Stimulated activated CD4-positive, alpha-beta T cell treated with anti-CD3 and anti-CD28 coated beads, Interleukin-15, amount 100 ng/mL, for 48 hours (primary cell): ENCODE results near the gene GPA33.

Experiments used
- DNase-seq, 2 donors: peaks; one replicate each; pipeline ENCODE4 v3.0.0-alpha.2; 2020; ENCODE audit warnings: low read depth in 2 of 2

Gene GPA33

DNA sequence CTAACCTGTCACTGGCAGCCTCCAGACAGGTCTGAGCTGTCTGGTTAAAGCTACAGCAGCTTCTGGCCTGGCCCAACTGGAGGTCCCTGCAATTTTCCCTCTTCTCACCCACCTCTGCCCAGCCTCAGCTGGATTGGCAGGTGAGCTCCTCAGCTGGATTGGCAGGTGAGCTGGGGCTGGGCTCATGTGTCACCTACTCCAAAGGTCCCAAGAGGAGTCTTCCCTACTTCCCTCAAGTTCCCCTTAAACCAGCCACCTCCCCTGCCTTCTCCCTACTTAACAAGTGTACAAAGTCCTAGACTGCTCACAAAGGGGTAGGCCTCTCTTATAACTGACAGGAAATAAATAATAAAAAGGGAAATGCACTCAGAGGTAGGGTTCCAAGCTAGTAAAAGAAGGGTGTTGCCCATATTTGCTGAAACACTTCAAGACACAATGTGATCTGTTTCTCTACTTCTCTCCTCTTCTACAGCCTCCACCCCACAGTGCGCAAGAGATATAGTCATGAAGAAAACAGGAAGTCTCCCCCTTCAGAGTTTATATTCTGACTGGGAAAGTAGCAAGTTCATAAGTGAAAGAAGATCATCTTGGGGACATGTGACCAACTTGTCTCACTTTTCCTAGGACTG, at the start of gene GPA33:
TSS of gene GPA33 (minus strand) at position 64 of the 629 bp plus-strand sequence. CDS start 90 bp downstream, outside the sequence.
- no peak for DNase-seq

GRCh38 chr1:167138703-167139102, 48.5 kb upstream of the GPA33 start:
- DNase-seq: no peak

DNA sequence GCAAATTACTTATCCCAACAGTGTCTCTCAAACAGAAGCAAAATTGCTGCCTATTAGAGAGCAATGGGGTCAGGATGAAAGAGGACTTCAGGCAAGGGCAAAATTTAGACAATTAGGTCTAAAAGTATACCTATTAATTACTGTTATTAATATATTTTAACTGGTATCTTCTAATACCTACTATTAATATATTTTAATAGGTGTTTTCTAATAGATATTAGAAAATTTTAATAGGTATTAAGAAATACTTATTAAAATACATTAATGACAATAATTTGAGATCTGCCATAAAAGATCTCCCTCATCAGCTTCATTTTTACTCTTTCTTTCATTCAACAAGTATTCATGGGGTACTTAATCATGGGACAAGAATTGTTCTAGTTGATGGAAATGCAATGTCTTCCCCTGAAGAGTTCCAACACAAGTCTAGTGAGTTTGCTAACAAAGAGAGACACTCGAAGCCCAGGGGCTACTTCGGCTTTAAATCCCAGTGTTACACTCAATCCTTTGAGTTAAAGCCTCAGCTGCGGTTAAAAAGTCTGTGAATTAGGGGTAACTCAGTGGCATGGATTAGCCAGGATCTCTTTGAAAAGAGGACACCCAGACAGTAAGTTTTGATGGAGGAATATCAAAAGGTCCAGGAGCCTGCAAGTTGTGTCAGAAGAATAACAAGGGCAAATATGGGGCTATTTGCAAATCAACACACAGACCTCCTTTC, 47.8 kb upstream of the GPA33 start:
- DNase-seq: no peak

- no peak for DNase-seq
Observed at GRCh38 chr1:167137332-167137781, 47.2 kb upstream of the GPA33 start.

DNA sequence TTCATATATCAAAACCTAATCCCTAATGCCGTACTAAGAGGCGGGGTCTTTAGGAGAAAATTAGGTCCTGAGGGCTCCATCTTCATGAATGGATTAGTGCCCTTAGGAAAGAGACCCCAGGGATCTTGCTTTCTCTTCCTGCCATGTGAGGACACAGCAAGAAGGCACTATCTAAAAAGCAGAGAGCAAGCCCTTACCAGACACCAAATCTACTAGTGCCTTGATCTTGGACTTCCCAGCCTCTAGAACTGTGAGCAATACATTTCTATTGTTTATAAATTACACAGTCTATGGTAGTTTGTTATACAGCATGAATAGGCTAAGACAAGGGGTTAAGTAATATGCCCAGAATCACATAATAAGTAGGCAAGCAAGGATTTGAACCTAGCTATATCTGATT, 46.6 kb upstream of the GPA33 start:
- DNase-seq: no peak

- DNase-seq: no peak
Observed at GRCh38 chr1:167136191-167136614, 46.0 kb upstream of the GPA33 start.

DNA sequence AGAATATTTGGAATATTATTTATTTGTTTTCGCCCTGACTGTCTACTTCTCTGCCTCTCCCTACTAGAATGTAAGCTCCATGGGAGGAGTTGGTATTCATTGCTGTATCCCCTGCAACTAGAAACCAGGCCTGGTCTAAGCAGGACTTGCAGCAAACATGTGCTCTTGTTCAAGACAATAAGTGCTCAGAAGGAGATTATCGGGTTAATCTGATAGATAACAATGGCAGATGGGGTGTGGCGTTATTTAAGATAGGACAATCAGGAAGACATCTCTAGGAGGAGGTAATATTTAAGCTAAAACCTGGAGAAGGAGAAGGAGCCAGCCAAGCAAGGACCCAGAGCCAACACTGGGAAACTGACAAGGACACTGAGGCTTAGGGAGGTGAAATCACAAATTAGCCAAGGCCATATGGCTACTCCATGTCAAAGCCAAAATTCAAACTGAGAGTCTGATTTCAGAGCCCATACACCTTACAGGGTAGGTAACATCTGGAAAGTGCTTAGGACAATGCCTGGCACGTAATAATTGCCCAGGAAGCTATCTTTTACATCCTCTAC, 45.2 kb upstream of the GPA33 start:
- DNase-seq: no peak

DNA sequence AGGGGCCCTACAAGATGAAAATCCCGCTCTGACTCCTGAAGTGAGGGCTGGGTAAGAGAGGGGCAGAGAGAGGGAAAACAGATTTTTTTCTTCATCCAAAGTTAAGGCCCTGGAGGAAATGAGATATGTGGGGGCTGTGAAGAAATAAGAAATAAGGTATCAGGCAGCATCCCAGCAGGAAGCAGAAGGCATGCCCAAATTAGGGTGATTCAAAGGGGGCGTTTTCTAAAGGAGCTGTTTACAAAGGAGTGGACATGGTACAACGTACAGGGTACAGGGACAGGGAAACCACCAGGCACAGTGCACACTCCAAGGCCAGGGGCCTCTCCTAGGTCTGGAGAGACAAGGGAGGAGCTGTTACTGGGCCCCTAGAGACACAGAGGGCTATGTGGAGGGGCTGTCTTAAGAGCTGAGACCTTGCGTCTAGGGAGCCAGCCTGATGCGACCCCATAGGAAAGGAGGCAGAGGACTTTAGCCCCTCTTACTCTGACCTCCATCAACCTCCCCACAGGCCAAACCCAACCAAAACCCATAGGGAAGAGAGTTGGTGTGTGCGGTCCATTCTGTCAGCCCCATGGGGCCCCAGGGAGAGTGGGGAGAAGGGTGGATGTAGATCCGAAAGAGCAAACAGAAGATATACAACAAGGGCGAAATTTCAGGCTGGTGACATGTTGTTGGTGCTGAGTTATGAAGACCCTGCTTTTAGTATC, 42.3 kb upstream of the GPA33 start:
- no peak for DNase-seq

GRCh38 chr1:167130829-167131510, 40.8 kb upstream of the GPA33 start:
- DNase-seq: no peak

- no peak for DNase-seq
Observed at GRCh38 chr1:167128261-167129227, 38.4 kb upstream of the GPA33 start.

- no peak for DNase-seq
Observed at GRCh38 chr1:167127661-167128060, 37.5 kb upstream of the GPA33 start.

DNA sequence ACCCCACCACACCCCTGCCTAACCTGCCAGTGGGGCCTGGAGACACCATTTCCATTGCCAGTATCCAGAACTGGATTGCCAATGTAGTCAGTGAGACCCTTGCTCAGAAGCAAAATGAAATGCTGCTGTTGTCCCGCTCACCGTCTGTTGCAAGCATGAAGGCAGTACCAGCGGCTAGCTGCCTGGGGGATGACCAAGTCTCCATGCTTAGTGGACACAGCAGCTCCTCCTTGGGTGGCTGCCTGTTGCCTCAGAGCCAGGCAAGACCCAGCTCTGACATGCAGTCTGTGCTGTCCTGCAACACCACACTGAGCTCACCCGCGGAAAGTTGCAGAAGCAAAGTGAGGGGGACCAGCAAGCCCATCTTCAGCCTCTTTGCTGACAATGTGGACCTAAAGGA, 37.1 kb upstream of the GPA33 start:
- no peak for DNase-seq

GRCh38 chr1:167126811-167127210, 36.6 kb upstream of the GPA33 start:
- no peak for DNase-seq

GRCh38 chr1:167126317-167126716, 36.1 kb upstream of the GPA33 start:
- no peak for DNase-seq

- DNase-seq: no peak
Observed at GRCh38 chr1:167122568-167122967, 32.4 kb upstream of the GPA33 start.

DNA sequence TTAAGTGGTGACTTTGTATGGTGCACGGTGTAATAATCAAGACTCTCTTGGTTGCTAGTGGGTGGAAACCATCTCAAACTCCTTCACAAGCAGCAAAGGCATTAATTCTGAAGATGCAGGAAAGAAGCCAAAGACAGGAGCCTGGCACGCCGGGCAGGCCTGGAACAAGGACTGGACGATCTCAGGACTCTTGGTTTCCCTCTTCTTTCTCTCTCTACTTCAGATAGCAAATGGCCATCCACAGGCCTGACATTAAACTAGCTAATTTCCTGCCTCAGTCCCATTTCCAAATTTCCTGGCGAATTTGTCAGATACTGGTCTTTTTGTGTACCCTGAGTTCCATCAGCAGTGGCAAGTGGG, 31.9 kb upstream of the GPA33 start:
- DNase-seq: no peak

DNA sequence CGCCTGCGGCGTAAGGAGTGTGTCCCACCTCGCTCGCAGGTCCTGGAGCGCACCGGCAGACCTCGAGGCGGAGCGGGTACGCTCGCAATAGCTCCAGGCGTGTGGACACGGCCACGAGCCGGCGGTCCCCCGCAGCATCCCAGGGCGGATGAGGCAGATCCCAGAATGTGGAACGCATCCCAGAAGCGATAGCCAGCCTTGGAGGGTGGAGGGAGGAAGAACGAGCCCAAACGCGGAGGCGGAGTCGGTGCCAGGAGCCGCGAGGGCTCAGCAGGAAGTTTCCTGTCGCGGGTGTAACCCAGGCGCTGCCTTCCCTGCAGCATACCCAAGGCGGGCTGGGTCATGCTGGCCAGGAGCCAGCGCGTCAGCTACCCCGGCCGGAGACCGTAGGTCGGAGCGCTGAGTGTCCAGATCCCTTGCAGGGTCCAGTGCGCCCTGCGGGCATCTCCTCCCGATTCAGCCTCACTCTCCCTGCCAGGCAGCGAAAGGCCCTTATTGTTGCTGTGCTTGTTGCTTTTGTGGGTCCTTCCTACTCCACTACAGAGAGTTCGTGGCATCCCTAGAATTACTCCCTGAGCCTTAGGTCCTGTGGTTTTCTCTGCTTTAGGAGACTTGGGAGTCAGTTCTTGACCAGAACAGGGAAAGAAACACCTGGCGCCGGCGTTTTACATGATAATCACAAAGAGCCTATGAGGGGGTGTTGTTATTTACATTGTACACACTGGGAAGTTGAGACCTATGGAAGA, 31.4 kb upstream of the GPA33 start:
- DNase-seq: no peak

DNA sequence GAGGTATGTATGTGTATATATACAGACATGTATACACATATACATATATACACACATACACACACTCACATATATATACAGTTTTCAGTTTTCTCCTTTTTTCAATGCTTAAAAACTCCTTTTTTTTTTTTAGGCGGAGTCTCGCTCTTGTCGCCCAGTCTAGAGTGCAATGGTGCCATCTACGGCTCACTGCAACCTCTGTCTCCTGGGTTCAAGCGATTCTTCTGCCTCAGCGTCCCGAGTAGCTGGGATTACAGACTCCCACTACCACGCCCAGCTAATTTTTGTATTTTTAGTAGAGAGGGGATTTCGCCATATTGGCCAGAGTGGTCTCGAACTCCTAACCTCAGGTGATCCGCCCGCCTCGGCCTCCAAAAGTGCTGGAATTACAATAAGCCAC, 30.7 kb upstream of the GPA33 start:
- DNase-seq: no peak

DNA sequence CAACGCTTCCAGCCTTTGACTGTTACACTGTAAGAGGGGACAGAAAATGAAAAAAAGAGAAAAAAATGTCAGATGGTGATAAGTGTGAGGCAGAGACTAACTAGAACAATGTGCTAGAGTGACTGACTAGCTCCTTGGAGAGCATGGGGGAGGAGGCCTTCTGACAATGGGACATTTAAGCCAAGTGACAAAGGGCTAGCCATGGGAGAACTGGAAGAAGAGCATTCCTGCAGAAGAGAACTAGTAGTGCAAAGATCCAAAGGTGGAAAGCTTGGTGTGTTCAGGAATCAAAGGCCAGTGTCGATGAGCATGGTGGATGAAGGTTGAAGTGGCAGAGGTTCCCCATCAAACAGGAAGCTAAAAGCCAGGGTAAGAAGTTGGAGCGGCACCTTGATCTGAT, 29.5 kb upstream of the GPA33 start:
- DNase-seq: no peak

- DNase-seq: no peak
Observed at GRCh38 chr1:167118188-167118587, 28.0 kb upstream of the GPA33 start.
